Activated CD8-positive, alpha-beta memory T cell treated with anti-CD3 and anti-CD28 coated beads, Interleukin-2, amount 50 U/mL, for 1 hour (primary cell): ENCODE data around the gene ST3GAL2.
"Not testable (repeated sequence)": the region's sequence is repeated elsewhere in the genome, so short reads cannot be mapped to it uniquely, and the experiment has no call there.

Experiments used
- DNase-seq: peaks from one replicate; pipeline ENCODE4 v3.0.0-alpha.2; 2020; ENCODE audit errors: extremely low read depth

Gene ST3GAL2

GRCh38 chr16:70386289-70386986 lies 52.5 kb downstream of the ST3GAL2 start:
- DNase-seq, result not testable (repeated sequence)

GRCh38 chr16:70383421-70383960 lies 55.4 kb downstream of the ST3GAL2 start:
- DNase-seq, result no peak

GRCh38 chr16:70381604-70382342 lies 57.1 kb downstream of the ST3GAL2 start:
- DNase-seq, result no peak

GRCh38 chr16:70380919-70381603 lies 57.8 kb downstream of the ST3GAL2 start:
- DNase-seq, result peak; percentile 88

- DNase-seq, result peak; percentile 29
These were observed 58.5 kb downstream of the ST3GAL2 start for GRCh38 chr16:70380248-70380918.

GRCh38 chr16:70378869-70379493 lies 59.9 kb downstream of the ST3GAL2 start:
- no peak for DNase-seq

- no peak for DNase-seq
These were observed 61.1 kb downstream of the ST3GAL2 start for GRCh38 chr16:70377782-70378181.

GRCh38 chr16:70375636-70376611 lies 63.0 kb downstream of the ST3GAL2 start:
- DNase-seq, result no peak

- DNase-seq, result no peak
These were observed 64.7 kb downstream of the ST3GAL2 start for GRCh38 chr16:70374213-70374612.

- DNase-seq, result no peak
These were observed 65.8 kb downstream of the ST3GAL2 start for GRCh38 chr16:70372921-70373728.

- DNase-seq, result no peak
These were observed 68.0 kb downstream of the ST3GAL2 start for GRCh38 chr16:70370924-70371323.

- not testable (repeated sequence) for DNase-seq
These were observed 68.8 kb downstream of the ST3GAL2 start for GRCh38 chr16:70370145-70370544.

- DNase-seq, result no peak
These were observed 74.5 kb downstream of the ST3GAL2 start for GRCh38 chr16:70364399-70364798.

- DNase-seq, result no peak
These were observed 79.3 kb downstream of the ST3GAL2 start for GRCh38 chr16:70359552-70359951.

- DNase-seq, result no peak
These were observed 89.1 kb downstream of the ST3GAL2 start for GRCh38 chr16:70349783-70350182.

- no peak for DNase-seq
These were observed 89.9 kb downstream of the ST3GAL2 start for GRCh38 chr16:70348991-70349390.

GRCh38 chr16:70345840-70346239 lies 93.1 kb downstream of the ST3GAL2 start:
- DNase-seq, result no peak

GRCh38 chr16:70342016-70342415 lies 96.9 kb downstream of the ST3GAL2 start:
- DNase-seq, result no peak

GRCh38 chr16:70341600-70341999 lies 97.3 kb downstream of the ST3GAL2 start:
- DNase-seq, result no peak
